UCSD-AML1 (cell line): ENCODE measurements around the gene ENKUR.

ENCODE experiments used
- DNase-seq: peaks from one replicate; lab custom pipeline; 2025; ENCODE audit not compliant: unreplicated experiment; lab: John Stamatoyannopoulos, UW

ENKUR gene

DNA sequence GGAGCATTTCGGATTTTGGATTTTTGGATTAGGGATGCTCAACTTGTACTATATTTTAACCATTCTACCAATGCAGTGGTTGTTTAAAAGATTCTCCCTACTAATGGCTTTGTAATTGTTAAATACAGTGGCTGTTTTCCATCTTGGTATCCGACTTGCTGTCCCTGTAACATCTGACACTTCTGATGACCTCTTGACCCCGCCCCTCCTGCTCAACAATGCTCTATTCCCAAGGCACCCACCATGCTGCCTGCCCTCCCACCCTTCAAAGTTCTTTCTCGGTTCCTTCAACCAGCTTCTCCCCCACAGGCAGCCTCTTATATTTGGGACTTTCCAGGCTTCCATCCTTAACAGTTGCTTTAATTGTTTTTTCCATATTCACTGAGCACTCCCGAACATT, 65.5 kb downstream of the ENKUR start:
- DNase-seq = no peak

DNA sequence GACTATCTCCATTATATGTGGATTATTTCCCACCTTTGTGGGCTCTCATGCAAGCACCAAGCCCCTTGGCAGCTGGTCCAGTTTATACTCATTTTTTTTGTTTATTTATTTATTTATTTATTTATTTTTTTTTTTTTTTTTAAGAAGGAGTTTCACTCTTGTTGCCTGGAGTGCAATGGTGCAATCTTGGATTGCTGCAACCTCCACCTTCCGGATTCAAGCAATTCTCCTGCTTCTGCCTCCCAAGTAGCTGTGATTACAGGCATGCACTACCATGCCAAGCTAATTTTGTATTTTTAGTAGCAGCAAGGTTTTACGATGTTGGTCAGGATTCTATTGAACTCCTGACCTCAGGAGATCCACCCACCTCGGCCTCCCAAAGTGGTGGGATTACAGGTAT, 66.3 kb downstream of the ENKUR start:
- DNase-seq = no peak

DNA sequence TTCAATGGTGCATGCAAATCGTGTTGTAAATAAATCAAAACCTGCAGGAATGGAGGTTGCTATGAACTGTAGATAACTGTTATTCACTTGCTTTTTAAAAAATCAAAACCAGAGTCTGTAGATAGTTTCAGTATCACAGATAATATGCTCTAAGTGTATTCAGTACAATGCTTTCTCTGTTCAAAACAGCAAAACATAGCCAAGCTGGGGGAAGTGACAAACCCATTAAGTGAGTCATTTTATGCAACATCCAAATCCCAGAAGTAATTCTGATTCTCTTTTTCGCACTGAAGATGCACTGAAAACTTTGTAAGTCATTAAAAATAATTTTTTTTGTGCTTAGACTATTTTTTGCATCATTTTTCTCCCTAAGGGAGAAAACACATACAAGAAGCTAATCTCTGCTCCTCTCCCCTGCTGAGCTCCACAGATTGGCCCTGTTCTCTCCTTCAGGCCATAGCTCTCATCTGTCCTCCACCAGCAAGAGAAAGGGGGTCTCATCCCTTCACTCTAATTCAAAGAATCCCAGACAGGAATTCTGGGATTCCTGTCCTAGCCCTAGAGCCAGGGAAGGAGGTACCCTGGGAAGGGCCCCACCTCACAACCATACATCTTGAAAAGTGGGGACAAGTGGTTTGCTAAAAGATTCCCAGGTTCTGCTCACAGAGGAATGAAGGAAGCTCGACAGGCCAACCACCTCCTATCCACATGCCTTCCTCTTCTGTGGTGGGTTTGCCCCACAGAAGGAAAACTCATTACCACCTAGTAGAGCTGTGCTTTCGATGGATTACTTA, 68.5 kb downstream of the ENKUR start:
- no peak for DNase-seq

DNA sequence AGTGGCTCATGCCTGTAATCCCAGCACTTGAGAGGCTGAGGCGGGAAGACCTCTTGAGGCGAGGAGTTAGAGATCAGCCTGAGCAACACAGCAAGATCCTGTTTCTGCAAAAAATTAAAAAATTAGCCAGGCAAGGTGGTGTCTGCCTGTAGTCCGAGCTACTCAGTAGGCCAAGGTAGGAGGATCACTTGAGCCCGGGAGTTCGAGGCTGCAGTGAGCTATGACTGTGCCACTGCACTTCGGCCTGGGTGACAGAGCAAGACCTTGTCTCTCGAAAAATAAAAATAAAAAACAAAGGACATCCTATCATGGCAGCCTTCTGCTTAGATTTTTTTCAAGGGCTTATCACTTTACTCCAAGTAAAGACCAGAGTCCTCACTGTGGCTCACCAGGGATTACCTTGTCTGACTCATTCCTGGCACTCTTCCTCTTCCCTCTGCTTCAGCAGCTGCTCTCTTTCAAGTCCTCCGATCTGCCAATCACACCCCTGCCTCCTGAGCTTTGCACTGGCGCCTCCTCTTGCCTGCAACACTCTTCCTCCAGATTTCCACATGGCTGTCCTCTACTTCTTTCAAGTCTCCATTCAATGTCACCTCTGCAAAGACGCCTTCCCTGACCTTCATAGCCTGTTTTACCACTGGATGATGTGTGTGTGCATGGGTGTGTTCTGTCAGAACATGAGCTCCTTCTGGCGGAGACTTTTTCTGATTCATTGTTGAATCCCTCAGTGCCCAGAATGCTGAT, 71.3 kb downstream of the ENKUR start:
- DNase-seq = no peak

DNA sequence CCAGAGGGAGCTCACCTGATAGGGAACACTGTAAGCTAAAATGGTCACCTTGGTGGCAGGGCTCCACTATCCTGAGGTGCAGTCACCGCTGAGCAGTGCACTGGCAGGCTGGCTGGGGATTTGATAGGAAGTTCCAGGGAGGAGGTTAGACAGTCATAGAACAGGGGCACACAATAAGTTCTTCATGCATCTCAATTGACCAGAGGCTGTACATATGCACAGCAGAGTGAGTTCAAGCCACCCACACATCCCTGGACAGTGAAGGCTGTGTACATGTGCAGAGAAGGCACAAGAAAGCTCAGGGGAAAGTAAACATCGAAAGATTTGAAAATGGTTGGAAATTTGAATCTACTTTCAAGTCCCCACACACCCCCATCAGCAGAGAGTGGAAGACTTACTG, 77.4 kb downstream of the ENKUR start:
- no peak for DNase-seq

DNA sequence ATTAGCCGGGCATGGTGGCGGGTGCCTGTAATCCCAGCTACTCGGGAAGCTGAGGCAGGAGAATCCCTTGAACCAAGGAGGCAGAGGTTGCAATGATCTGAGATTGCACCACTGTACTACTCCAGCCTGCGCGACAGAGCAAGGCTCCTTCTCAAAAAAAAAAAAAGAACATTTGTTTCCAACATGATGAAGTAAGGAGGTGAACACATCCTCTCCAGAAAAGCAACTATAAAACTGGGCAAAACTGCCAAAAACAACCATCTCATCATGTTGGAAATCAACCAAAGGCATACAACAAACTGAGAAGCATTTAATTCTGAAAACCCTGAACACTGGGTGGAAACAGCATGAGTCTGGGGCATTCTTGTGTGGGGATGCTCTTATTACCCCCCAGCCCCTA, 77.9 kb downstream of the ENKUR start:
- DNase-seq = no peak

DNA sequence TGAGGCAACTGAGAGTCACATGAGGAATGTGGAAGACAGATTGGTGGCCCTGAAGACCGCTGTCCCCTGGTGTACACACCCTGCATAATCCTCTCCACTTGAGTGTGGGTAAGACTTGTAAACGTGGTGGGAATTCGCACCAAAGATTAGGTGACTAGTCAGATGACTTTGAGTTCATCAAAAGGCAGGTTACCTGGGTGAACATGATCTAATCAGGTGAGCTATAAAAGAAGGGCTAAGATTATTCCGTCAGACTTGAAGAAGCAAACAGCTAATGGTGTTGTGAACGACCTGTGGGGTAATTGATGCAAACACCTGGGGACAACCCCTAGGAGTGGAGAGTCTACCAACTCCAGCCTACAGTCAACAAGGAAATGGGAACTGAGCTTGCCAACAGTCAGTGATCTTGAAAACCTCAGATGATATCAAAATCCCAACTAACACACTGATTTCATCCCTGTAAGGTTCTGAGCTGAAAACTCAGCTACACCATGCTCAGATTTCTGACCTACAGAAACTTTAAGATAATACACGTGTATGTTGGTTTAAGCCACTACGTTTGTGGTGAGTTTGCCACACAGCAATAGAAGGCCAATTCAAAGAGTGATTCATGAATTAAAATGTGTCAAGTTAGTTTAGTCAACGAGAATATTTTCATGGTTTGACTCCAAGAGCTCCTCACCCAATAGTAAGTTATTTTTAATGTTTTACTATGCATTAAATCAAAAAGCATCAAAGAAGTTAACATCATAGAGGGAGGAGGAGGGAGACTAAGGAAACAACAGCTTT, 80.3 kb downstream of the ENKUR start:
- no peak for DNase-seq
